Measurements from ENCODE around the gene LRRC8A.
"Not testable (repeated sequence)": the region's sequence is repeated elsewhere in the genome, so short reads cannot be mapped to it uniquely, and the experiment has no call there.

Gene LRRC8A

GRCh38 chr9:128881884-128882676, at the start of gene LRRC8A, which contains the start of gene KYAT1:
Gene LRRC8A, plus strand, starts transcription at chr9:128882133. Its CDS starts 25,032 bp downstream, at chr9:128907165.
Gene KYAT1, minus strand, starts transcription at chr9:128881950. Its CDS starts 36,545 bp downstream, at chr9:128845405.
- DNase-seq: peak; percentile 99

DNA sequence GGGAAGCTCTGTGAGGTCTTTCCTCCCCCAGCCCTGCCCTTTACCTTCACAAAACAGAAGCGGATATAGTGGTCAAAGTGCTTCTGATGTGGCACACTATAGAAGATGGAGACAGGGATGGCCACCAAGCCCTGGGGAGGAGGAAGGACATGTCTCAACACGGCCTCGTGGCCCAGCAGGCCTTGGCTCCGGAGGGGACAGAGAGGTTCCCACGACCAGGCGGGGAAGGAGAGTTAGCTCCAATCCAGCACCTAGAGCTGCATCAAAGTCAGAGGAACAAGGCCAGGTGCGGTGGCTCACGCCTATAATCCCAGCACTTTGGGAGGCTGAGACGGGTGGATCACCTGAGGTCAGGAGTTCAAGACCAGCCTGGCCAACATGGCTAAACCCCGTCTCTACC, 48.2 kb upstream of the LRRC8A start:
- DNase-seq: no peak

DNA sequence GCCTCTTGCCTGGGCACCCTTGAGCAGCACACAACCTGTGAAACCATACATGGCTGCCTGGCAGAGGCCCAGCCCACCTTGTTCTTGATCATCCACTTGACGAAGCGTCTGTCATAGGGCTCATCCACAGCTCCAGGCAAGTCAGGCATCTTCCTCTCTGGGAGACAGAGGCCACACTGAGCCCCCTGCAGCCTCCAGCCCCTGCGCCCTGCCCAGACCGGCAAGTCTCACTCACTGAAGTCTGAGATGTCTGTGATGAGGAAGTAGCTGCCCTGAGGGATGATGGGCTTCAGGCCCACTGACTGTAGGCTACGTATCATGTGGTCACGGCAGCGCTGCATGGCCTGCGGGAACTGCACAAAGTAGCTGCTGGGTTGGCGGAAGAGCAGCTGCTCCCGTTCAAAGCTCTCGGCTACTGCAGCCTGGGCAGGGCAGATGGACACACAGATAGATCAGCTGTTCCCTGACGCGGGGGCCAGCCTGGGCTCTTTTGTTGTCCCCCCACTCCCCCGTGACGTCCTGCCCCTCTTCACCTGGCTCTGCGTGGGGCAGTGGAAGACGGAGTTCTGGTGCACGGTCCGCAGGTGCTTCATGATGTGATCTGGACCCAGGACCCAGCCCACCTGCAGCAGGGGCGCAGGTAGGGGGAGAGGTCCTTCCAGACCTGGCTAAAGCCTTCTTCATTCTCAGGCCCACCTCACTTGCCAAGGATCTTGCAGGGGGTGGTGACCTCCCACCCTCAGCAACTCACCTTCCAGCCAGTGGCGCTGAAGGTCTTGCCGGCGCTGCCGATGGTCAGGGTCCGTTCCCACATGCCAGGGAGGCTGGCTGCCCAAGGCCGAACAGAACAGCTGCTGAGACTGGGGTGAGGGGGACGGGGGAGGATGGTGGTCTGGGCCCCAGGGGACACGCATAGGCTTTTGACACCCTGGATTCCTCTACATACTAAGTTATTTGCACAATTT, 46.4 kb upstream of the LRRC8A start:
- DNase-seq: no peak

GRCh38 chr9:128836509-128837145, 45.3 kb upstream of the LRRC8A start:
- no peak for DNase-seq

GRCh38 chr9:128838338-128838737, 43.6 kb upstream of the LRRC8A start:
- DNase-seq: no peak

DNA sequence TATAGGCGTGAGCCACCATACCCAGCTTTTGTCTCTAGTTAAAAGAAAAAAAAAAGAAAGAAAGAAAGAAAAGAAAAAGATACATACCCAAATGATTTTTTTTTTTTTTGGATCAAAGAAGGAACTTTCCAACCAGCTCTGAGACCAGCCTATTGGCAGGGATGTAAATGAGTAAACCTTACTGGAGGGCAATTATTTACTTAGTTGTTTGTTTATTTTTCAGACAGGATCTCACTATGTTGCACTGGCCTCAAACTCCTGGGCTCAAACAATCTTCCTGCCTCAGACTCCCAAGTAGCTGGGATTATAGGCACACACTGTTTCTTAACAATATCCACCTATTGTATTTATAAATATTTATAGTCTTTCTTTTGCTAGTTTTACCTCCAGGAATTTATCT, 41.4 kb upstream of the LRRC8A start:
- no peak for DNase-seq

DNA sequence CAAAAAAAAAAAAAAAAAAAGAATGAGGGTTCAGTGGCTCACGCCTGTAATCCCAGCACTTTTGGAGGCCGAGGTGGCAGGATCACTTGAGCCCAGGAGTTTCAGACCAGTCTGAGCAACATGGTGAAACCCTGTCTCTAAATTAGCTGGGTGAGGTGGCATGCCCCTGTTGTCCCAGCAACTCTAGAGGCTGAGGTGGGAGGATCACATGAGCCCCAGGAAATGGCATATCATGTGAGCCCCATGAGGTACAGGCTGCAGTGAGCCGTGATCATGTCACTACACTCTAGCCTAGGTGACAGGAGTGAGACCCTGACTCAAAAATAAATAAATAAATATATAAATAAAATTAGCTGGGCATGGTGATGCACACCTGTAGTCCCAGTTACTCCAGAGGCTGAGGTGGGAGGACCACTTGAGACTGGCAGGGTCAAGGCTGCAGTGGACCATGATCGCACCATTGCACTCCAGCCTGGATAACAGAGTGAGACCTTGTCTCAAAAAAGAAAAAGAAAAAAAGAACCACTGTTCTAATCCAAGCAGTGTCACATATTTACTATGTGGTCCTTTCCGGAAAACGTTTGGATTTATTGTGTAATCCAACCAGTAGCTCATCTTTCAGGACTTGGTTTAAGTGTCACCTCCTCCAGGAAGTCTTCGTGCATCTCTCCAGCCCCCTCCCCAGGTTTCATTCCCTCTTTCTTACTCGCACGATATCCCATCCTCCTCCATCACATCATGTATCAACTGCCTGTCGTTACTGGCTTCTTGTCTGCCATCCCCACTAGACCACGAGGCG, 40.0 kb upstream of the LRRC8A start:
- DNase-seq: no peak

DNA sequence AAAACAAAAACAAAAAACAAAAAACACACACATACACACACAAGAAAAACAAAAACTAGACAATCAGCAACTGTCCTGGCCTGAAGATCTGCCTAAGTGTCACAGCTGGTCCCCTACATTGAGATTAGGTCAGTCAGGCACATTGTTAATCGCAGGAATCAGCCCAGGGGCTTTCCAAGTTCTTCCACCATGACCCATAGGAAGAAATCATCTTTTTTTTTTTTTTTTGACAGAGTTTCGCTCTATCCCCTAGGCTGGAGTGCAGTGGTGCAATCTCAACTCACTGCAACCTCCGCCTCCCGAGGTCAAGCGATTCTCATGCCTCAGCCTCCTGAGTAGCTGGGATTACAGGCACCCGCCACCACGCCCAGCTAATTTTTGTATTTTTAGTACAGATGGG, 38.8 kb upstream of the LRRC8A start:
- not testable (repeated sequence) for DNase-seq

GRCh38 chr9:128845186-128845931, 36.6 kb upstream of the LRRC8A start:
- no peak for DNase-seq

DNA sequence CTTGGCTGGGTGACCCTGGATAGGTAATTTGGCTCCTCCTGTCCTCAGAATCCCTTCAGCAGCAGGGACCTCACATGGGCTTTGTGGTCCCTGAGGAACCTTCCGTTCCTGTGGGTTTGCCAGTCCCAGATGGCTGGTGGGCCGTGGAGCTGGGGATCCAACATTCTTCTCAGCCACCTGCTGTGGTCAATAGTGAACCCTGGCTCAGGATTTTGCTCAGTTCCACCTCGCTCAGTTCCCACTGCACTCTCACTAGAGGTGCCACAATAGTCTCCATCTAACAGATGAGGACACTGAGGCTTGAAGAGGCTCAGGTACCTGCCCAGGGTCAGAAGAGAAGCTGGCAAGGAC, 35.3 kb upstream of the LRRC8A start:
- no peak for DNase-seq

DNA sequence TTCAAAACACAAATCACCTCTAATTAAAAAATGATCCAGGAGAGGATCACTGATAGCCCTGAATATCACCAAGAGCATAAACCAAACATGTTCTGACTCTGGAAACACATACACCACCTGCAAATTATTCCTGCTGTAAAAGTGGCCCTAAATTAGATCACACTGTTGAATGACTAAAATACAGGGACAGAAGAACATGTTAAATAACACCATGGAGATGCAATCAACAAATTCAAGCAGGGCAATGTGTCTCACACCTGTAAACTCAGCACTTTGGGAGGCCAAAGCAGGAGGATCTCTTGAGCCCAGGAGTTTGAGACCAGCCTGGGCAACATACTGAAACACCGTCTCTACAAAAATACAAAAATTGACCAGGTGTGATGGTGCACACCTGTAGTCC, 34.1 kb upstream of the LRRC8A start:
- no peak for DNase-seq

GRCh38 chr9:128851024-128851423, 30.9 kb upstream of the LRRC8A start:
- not testable (repeated sequence) for DNase-seq

DNA sequence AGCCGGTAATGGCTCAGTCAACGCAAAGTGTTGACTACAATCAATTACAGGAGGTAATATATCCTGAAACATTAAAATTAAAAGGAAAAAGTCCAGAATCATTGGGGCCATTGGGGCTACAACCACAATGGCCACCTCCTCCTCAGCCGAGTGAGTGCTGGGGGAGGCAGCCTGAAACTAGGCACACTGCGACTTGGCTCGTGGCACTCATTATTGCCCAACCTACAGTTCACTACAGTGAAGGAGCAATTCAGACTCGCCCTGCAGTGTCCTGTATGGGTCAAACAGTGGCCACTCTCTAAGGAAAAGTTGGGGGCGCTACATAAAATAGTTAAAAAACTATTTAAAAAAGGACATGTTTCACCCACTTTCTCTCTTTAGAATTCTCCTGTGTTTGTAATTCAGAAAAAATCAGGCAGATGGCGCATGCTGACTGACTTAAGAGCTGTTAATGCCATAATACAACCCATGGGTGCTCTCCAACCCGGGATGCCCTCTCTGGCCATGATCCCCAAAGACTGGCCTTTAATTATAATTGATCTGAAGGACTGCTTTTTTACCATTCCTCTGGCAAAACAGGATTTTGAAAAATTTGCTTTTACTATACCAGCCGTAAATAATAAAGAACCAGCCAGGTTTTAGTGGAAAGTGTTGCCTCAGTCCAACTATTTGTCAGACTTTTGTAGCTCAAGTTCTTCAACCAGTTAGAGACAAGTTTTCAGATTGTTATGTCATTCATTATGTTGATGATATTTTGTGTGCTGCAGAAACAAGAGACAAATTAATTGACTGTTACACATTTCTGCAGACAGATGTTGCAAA, 29.9 kb upstream of the LRRC8A start:
- peak; percentile 39 for DNase-seq

DNA sequence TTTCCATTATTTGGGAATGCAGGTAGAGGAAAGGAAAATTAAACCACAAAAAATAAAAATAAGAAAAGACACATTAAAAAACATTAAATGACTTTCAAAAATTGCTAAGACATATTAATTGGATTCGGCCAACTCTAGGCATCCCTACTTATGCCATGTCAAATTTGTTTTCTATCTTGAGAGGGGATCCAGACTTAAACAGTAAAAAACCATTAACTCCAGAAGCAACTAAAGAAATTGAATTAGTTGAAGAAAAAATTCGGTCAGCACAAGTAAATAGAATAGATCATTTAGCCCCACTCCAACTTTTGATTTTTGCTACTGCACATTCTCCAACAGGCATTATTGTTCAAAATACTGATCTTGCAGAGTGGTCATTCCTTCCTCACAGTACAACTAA, 29.3 kb upstream of the LRRC8A start:
- DNase-seq: not testable (repeated sequence)

GRCh38 chr9:128854454-128854853, 27.5 kb upstream of the LRRC8A start:
- DNase-seq: not testable (repeated sequence)

DNA sequence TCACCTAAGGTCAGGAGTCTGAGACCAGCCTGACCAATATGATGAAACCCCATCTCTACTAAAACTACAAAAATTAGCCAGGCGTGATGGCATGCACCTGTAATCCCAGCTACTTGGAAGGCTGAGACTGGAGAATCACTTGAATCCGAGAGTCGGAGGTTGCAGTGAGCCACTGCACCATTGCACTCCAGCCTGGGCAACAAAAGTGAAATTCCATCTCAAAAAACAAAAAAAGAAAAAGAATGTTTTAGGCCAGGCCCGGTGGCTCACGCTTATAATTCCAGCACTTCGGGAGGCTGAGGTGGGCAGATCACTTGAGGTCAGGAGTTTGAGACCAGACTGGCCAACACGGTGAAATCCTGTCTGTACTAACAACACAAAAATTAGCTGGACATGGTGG, 23.5 kb upstream of the LRRC8A start:
- not testable (repeated sequence) for DNase-seq

- no peak for DNase-seq
Measured at GRCh38 chr9:128860937-128861336, 21.0 kb upstream of the LRRC8A start.

DNA sequence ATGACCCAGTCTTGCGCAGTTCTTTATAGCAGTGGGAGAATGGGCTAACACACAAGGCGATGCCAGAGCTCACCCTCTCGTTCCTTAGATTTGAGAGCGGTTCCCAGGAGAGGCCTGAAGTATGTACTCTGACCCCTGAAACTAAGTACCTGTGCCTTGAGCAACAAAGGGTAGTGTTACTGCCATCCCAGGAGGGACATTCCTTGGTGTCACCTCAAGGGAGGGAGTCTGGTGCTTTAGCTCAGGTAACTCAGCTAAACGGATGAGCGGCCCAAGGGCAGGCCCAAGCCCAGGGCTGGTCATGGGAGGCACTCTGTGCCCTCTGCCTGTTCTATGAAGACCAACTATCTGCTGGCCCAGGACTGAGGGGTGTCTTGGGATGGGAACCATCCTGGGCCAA, 20.4 kb upstream of the LRRC8A start:
- no peak for DNase-seq

DNA sequence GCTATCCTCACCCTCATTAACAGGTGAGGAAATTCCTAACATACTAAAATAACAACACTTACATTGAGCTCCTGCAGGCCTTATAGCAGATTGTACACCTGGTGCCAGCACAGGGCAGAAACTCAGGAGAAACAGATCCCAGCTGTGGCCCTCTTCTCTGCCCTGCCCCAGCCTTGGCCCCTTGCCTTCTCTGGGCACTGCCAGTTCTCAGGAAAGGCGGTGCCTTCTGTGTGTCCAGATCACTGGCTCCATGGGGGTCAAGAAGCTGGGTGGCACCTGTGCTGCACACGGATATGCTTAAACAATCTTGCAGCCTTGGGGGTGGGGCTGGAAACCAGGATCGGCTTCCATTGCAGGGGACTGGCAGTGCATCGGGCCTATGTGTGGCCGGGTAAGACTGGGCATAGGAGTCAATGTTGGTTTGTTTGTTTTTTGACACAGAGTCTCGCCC, 19.5 kb upstream of the LRRC8A start:
- DNase-seq: no peak

GRCh38 chr9:128863647-128864046, 18.3 kb upstream of the LRRC8A start:
- peak; percentile 82 for DNase-seq

Measured in activated CD4-positive, alpha-beta T cell treated with anti-CD3 and anti-CD28 coated beads, Interleukin-10, Interleukin-2, amounts not matched to agents 100 ng/mL and 50 ng/mL, durations not matched to agents 16 hours and 8 hours (primary cell).